Neural crest cell (in vitro differentiated cells): ENCODE results near the gene MAGI2. TPM values are rescaled to one million over a fixed set of nuclear protein-coding genes. Genes with fewer than 3 reads are reported as not detected.

Experiments used
- DNase-seq: peaks from one replicate; pipeline ENCODE4 v3.0.0; 2021; ENCODE audit warnings: low read depth, mixed read lengths, low spot score
- H3K27ac Mint-ChIP-seq: one replicate; pipeline ENCODE4 v1.8.0; 2021; ENCODE audit warnings: mild to moderate bottlenecking, mixed read lengths; ENCODE audit not compliant: unreplicated experiment
- H3K27me3 Mint-ChIP-seq: 2 replicates; pipeline ENCODE4 v1.8.0; 2021; ENCODE audit warnings: low read depth, mild to moderate bottlenecking, mixed read lengths
- H3K36me3 Mint-ChIP-seq: 2 replicates; pipeline ENCODE4 v1.8.0; 2021; ENCODE audit warnings: low read depth, mild to moderate bottlenecking, mixed read lengths
- H3K4me1 Mint-ChIP-seq: 2 replicates; pipeline ENCODE4 v1.8.0; 2021; ENCODE audit warnings: mixed read lengths
- H3K4me3 Mint-ChIP-seq: one replicate; pipeline ENCODE4 v1.8.0; 2021; ENCODE audit warnings: mild to moderate bottlenecking, mixed read lengths
- H3K9me3 Mint-ChIP-seq: 2 replicates; pipeline ENCODE4 v1.8.0; 2021; ENCODE audit warnings: mixed read lengths
- total RNA-seq: library from RNA; stranded (reverse); gene quantifications from 2 replicates; pipeline ENCODE4 v1.2.1, GENCODE V29; 2021
- TF ChIP-seq, protein P1 (sequence below): fragments of 200-600 bp; sonication (generic); conservative IDR thresholded peaks from 2 replicates; pipeline ENCODE4 v1.5.0; 2021; ENCODE audit warnings: antibody characterized with exemption, mild to moderate bottlenecking

The MAGI2 gene
- total RNA-seq, 1 donor from 2014 or later = 10.0 TPM

GRCh38 chr7:78443811-78444210, 1009.7 kb downstream of the MAGI2 start:
- H3K27me3 Mint-ChIP-seq = no peaks in the 10 kb centered on the region
- H3K27ac Mint-ChIP-seq = no peak overlapping the region
- no peak overlapping the region for H3K4me3 Mint-ChIP-seq

GRCh38 chr7:78441737-78442136, 1011.7 kb downstream of the MAGI2 start:
- H3K4me1 Mint-ChIP-seq = no peaks in the 10 kb centered on the region
- TF ChIP-seq, protein P1, sequence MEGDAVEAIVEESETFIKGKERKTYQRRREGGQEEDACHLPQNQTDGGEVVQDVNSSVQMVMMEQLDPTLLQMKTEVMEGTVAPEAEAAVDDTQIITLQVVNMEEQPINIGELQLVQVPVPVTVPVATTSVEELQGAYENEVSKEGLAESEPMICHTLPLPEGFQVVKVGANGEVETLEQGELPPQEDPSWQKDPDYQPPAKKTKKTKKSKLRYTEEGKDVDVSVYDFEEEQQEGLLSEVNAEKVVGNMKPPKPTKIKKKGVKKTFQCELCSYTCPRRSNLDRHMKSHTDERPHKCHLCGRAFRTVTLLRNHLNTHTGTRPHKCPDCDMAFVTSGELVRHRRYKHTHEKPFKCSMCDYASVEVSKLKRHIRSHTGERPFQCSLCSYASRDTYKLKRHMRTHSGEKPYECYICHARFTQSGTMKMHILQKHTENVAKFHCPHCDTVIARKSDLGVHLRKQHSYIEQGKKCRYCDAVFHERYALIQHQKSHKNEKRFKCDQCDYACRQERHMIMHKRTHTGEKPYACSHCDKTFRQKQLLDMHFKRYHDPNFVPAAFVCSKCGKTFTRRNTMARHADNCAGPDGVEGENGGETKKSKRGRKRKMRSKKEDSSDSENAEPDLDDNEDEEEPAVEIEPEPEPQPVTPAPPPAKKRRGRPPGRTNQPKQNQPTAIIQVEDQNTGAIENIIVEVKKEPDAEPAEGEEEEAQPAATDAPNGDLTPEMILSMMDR = no peak
- no peak overlapping the region for H3K27ac Mint-ChIP-seq
- H3K9me3 Mint-ChIP-seq = no peaks in the 10 kb centered on the region
- H3K36me3 Mint-ChIP-seq = no peaks in the 10 kb centered on the region
- no peaks in the 10 kb centered on the region for H3K27me3 Mint-ChIP-seq
- no peak for DNase-seq
- no peak overlapping the region for H3K4me3 Mint-ChIP-seq

More at GRCh38 chr7:78443811-78444210, 1009.7 kb downstream of the MAGI2 start:
- Mint-ChIP-seq H3K4me1 (no peaks in the 10 kb centered on the region), H3K36me3 (no peaks in the 10 kb centered on the region), H3K9me3 (no peaks in the 10 kb centered on the region)
- DNase-seq = no peak
- TF ChIP-seq, protein P1 = no peak

GRCh38 chr7:78438433-78438832, 1015.0 kb downstream of the MAGI2 start:
- peaks cover 3% of the 10 kb centered on the region for H3K9me3 Mint-ChIP-seq
- no peaks in the 10 kb centered on the region for H3K27me3 Mint-ChIP-seq
- H3K4me1 Mint-ChIP-seq = no peaks in the 10 kb centered on the region
- no peak overlapping the region for H3K4me3 Mint-ChIP-seq
- H3K36me3 Mint-ChIP-seq = no peaks in the 10 kb centered on the region
- TF ChIP-seq, protein P1 = no peak
- DNase-seq = no peak
- no peak overlapping the region for H3K27ac Mint-ChIP-seq

- Mint-ChIP-seq H3K36me3 (no peaks in the 10 kb centered on the region), H3K9me3 (peaks cover 3% of the 10 kb centered on the region), H3K27ac (no peak overlapping the region), H3K4me1 (no peaks in the 10 kb centered on the region), H3K27me3 (no peaks in the 10 kb centered on the region), H3K4me3 (no peak overlapping the region)
- TF ChIP-seq, protein P1 = no peak
- no peak for DNase-seq
These were observed 1016.3 kb downstream of the MAGI2 start for GRCh38 chr7:78437118-78437517.

GRCh38 chr7:78435355-78435754, 1018.1 kb downstream of the MAGI2 start:
- Mint-ChIP-seq H3K36me3 (no peaks in the 10 kb centered on the region), H3K27ac (no peak overlapping the region)
- TF ChIP-seq, protein P1 = no peak

GRCh38 chr7:78434281-78434680, 1019.2 kb downstream of the MAGI2 start:
- Mint-ChIP-seq H3K27me3 (no peaks in the 10 kb centered on the region), H3K4me3 (no peak overlapping the region), H3K9me3 (peaks cover 3% of the 10 kb centered on the region), H3K36me3 (no peaks in the 10 kb centered on the region), H3K4me1 (no peaks in the 10 kb centered on the region), H3K27ac (no peak overlapping the region)
- TF ChIP-seq, protein P1 = peak; percentile 36
- no peak for DNase-seq

More at GRCh38 chr7:78435355-78435754, 1018.1 kb downstream of the MAGI2 start:
- H3K9me3 Mint-ChIP-seq = peaks cover 3% of the 10 kb centered on the region
- no peaks in the 10 kb centered on the region for H3K4me1 Mint-ChIP-seq
- H3K4me3 Mint-ChIP-seq = no peak overlapping the region
- no peak for DNase-seq
- no peaks in the 10 kb centered on the region for H3K27me3 Mint-ChIP-seq
